Common myeloid progenitor, CD34-positive (primary cell): ENCODE results near the gene BRF1.

ENCODE experiments used
- CTCF ChIA-PET: fragments of 350-600 bp; sonication (Branson Sonifier 250); formaldehyde crosslinking; loops from one replicate; lab custom pipeline; 2021; ENCODE audit warnings: antibody characterized with exemption; lab: Charles Lee
- POLR2A ChIA-PET: fragments of 350-600 bp; sonication (Branson Sonifier 250); formaldehyde crosslinking; loops from one replicate; lab custom pipeline; 2021; ENCODE audit warnings: antibody characterized with exemption; lab: Charles Lee
- DNase-seq, 3 donors: peaks; one replicate each; pipeline versions ENCODE4 v3.0.0 to v3.0.0-alpha.2; 2013
- H3K27ac ChIP-seq, 2 experiments: 1 replicate in 1 of 2; 2 replicates in 1 of 2; pipeline ENCODE4 v1.7.0; 2013; ENCODE audit warnings: inconsistent platforms in 2 of 2, low read length in 2 of 2, mild to moderate bottlenecking in 2 of 2, low read depth in 1 of 2, moderate library complexity in 1 of 2; ENCODE audit not compliant: severe bottlenecking in 2 of 2, insufficient read depth in 1 of 2, poor library complexity in 1 of 2
- H3K27me3 ChIP-seq, 5 experiments: replicated peaks in 2 of 5; 1 replicate in 3 of 5; 2 replicates in 2 of 5; pipeline versions ENCODE4 v1.6.1 to v1.7.0; 2013; ENCODE audit warnings: low read length in 4 of 5, mild to moderate bottlenecking in 2 of 5, moderate library complexity in 2 of 5, inconsistent platforms in 1 of 5; ENCODE audit not compliant: insufficient read depth in 5 of 5, control insufficient read depth in 4 of 5
- H3K36me3 ChIP-seq, 4 experiments: 1 replicate in 2 of 4; 2 replicates in 2 of 4; pipeline versions ENCODE4 v1.6.1 to v1.7.0; 2013; ENCODE audit warnings: low read length in 3 of 4, control low read depth in 1 of 4, mild to moderate bottlenecking in 1 of 4; ENCODE audit not compliant: control insufficient read depth in 4 of 4, insufficient read depth in 4 of 4
- H3K4me1 ChIP-seq, 4 experiments: 1 replicate in 3 of 4; 2 replicates in 1 of 4; pipeline versions ENCODE4 v1.6.1 to v1.7.1; 2013; ENCODE audit warnings: low read length in 3 of 4, mild to moderate bottlenecking in 3 of 4, control low read depth in 1 of 4, inconsistent platforms in 1 of 4, moderate library complexity in 1 of 4; ENCODE audit not compliant: control insufficient read depth in 4 of 4, insufficient read depth in 4 of 4; ENCODE audit errors: control extremely low read depth in 1 of 4
- H3K4me3 ChIP-seq, 7 experiments: 1 replicate in 4 of 7; 2 replicates in 3 of 7; pipeline versions ENCODE4 v1.5.1 to v1.7.0; 2013; ENCODE audit warnings: mild to moderate bottlenecking in 7 of 7, low read length in 6 of 7, moderate library complexity in 6 of 7, inconsistent platforms in 2 of 7, low read depth in 2 of 7, control low read depth in 1 of 7; ENCODE audit not compliant: insufficient read depth in 4 of 7, control insufficient read depth in 1 of 7; ENCODE audit errors: extremely low read depth in 1 of 7
- H3K9me3 ChIP-seq, 5 experiments: 1 replicate in 4 of 5; 2 replicates in 1 of 5; pipeline versions ENCODE4 v1.6.1 to v1.7.1; 2013; ENCODE audit warnings: low read length in 4 of 5, mild to moderate bottlenecking in 2 of 5, inconsistent platforms in 1 of 5, low read depth in 1 of 5, moderate library complexity in 1 of 5; ENCODE audit not compliant: control insufficient read depth in 4 of 5, insufficient read depth in 2 of 5; ENCODE audit errors: control extremely low read depth in 1 of 5
- WGBS: methylation state at CpG from one replicate; pipeline ENCODE4 v1.1.5; 2013; ENCODE audit not compliant: insufficient coverage; 5-methylcytosine and 5-hydroxymethylcytosine counted together

Gene BRF1

DNA sequence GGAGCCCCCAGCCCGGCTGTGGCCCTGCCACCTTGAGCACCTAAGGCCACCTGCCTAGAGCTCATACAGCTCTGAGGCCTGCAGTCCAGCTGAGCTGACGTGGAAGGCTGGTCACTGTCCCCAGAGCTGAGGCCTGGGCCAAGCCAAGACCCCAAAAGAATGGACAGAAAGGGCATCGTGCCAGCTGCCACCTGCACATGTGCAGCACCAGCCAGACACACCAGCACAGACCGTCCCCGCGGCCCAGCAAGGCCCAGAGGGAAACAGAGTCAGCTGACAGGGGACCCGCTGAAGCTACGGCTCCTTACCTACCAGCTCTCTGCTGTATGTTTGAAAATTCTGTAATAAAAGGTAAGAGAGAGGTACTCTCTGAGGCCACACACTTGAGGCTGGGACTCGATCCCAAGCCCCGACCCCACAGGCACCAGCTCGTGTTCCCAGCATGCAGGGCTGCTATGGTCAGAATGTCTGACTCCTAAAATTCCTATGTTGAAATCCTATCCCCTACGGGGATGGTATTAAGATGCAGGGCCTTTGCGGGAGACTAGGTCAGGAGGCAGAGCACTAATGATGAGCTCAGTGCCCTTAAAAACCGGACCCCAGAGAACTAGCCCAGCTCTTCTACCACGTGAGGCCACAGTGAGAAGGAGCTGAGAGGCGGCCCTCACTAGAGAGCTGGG is 25.4 kb downstream of the BRF1 start:
- ChIA-PET CTCF (interaction anchor here (0.7 to 1.8 kb wide), 5 partner anchors 8 to 186 kb away, joined by 3 to 5 read pairs (median 4); no protein-coding TSS in a partner anchor), POLR2A (interaction anchor here (0.6 to 1.1 kb wide), 2 partner anchors 19 kb away, joined by 3 read pairs; no protein-coding TSS in a partner anchor)

GRCh38 chr14:105274637-105275036 is 26.2 kb downstream of the BRF1 start:
- 100% methylated on average over 2 of the region's 6 CpGs for WGBS
- H3K4me3 ChIP-seq = no peak overlapping the region
- ChIA-PET CTCF (interaction anchor here (0.8 to 1.8 kb wide), 4 partner anchors 11 to 185 kb away, joined by 3 to 5 read pairs (median 4); no protein-coding TSS in a partner anchor), POLR2A (interaction anchor here (1.1 kb wide), 1 partner anchor 20 kb away, joined by 3 read pairs; no protein-coding TSS in a partner anchor)
- no peak for DNase-seq
- no peaks in the 10 kb centered on the region for H3K9me3 ChIP-seq
- H3K27ac ChIP-seq = no peak overlapping the region
- H3K36me3 ChIP-seq = peaks cover 0 to 20% (median 9%) of the 10 kb centered on the region in 4 experiments
- H3K4me1 ChIP-seq = no peaks in the 10 kb centered on the region
- H3K27me3 ChIP-seq = no peaks in the 10 kb centered on the region

More for the DNA sequence above, 25.4 kb downstream of the BRF1 start:
- H3K4me1 ChIP-seq = no peaks in the 10 kb centered on the region
- WGBS = 96% methylated on average over 11 of the region's 16 CpGs
- no peaks in the 10 kb centered on the region for H3K27me3 ChIP-seq
- no peak for DNase-seq
- H3K4me3 ChIP-seq = no peak overlapping the region
- no peaks in the 10 kb centered on the region for H3K9me3 ChIP-seq
- H3K36me3 ChIP-seq = peaks cover 0 to 25% (median 13%) of the 10 kb centered on the region in 4 experiments
- no peak overlapping the region for H3K27ac ChIP-seq

DNA sequence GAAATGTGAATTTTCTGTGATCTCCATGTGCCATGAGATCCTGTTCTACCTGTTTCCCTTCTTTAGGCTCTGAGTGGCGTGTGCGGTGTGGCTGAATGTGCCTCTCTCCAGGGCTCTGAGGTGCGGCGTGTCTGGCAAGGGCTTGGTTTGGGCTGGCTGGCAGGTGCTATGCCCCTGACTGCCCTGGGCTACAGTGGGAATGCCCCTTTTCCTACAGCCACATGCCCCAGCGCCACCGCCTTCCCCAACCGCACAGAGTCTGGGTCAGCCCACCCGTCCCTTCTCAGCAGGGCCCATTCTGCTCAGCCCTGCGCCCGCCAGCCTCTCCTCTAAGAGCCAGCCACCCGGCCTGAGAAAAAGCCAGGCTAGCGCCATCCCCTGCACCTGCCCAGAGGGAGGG is 27.7 kb downstream of the BRF1 start:
- ChIA-PET POLR2A (no interaction called here), CTCF (interaction anchor here (1.1 to 1.5 kb wide), 2 partner anchors 9 to 20 kb away, joined by 3 to 6 read pairs; no protein-coding TSS in a partner anchor)
- Histone ChIP-seq H3K9me3 (no peaks in the 10 kb centered on the region), H3K27ac (no peak overlapping the region), H3K4me1 (no peaks in the 10 kb centered on the region), H3K4me3 (no peak overlapping the region), H3K27me3 (no peaks in the 10 kb centered on the region), H3K36me3 (peaks cover 2 to 32% (median 14%) of the 10 kb centered on the region in 4 experiments)
- WGBS = 93% methylated on average over 12 of the region's 12 CpGs
- DNase-seq = no peak

DNA sequence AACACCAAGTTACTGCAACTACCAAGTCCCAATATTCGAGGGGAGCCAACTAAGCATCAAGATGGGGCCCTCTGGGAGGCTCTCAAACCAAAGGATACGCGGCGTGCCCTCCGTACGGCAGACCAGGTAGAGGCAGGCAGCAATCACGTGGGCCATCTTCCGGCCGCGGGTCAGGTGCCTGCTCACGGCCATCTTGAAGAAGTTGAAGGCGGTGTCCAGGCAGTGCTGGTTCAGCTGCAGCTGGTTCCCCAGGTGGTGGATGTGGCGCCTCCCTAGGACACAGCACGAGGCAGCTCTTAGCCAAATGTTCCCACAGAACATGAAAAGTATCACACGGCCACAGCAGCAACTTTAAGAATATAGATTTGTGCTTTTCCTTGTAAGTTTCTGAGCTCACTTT is 28.2 kb downstream of the BRF1 start:
- no peak overlapping the region for H3K27ac ChIP-seq
- 99% methylated on average over 11 of the region's 15 CpGs for WGBS
- no peaks in the 10 kb centered on the region for H3K27me3 ChIP-seq
- CTCF ChIA-PET = interaction anchor here (1.1 to 1.5 kb wide), 2 partner anchors 10 to 20 kb away, joined by 3 to 6 read pairs; no protein-coding TSS in a partner anchor
- no peak overlapping the region for H3K4me3 ChIP-seq
- H3K36me3 ChIP-seq = peaks cover 3 to 36% (median 16%) of the 10 kb centered on the region in 4 experiments
- H3K9me3 ChIP-seq = no peaks in the 10 kb centered on the region
- no peaks in the 10 kb centered on the region for H3K4me1 ChIP-seq
- no peak for DNase-seq
- POLR2A ChIA-PET = no interaction called here

DNA sequence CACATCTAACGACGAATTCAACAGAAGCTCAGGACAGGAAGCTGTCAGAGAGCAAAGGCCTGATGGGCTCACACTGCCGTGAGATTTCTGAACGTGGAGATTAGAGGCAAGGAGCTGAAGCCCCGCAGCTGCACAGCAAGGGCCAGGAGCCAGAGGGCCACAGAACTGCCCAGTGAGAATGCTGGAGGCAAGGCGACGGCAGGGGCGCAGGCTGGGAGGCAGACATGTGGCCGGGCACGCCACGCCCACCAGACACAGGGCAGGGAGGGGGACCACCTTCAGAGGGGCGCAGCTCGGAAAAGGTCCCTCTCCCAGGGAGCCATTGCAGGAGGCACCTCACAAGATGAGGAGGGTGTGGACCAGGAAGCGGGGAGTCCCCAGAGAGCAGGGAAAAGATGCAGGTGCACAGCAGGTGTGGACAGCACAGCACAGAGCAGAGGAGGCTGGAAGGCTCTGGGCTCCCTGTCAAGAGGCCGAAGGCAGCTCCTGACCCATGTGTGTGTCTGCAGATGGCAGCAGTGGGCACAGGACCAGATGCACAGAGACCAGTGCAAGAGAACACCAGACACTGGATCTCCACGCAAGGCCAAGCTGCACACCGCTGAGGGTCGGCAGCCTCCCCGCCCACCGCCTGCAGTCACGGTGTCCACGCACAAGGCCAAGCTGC is 29.4 kb downstream of the BRF1 start:
- CTCF ChIA-PET = interaction anchor here (0.8 to 1.2 kb wide), 7 partner anchors 9 to 83 kb away, joined by 3 to 4 read pairs (median 3); no protein-coding TSS in a partner anchor
- POLR2A ChIA-PET = interaction anchor here (0.6 kb wide), 1 partner anchor 16 kb away, joined by 3 read pairs; no protein-coding TSS in a partner anchor
- Histone ChIP-seq H3K9me3 (no peaks in the 10 kb centered on the region), H3K4me3 (no peak overlapping the region), H3K36me3 (peaks cover 3 to 43% (median 18%) of the 10 kb centered on the region in 4 experiments), H3K4me1 (no peaks in the 10 kb centered on the region), H3K27me3 (no peaks in the 10 kb centered on the region), H3K27ac (no peak overlapping the region)
- WGBS = 97% methylated on average over 18 of the region's 22 CpGs
- no peak for DNase-seq

- WGBS = 93% methylated on average over 9 of the region's 11 CpGs
- H3K27ac ChIP-seq = no peak overlapping the region
- peaks cover 3 to 51% (median 20%) of the 10 kb centered on the region in 4 experiments for H3K36me3 ChIP-seq
- H3K27me3 ChIP-seq = no peaks in the 10 kb centered on the region
- H3K4me1 ChIP-seq = no peaks in the 10 kb centered on the region
- no peaks in the 10 kb centered on the region for H3K9me3 ChIP-seq
- DNase-seq = no peak
- ChIA-PET CTCF (interaction anchor here (0.7 to 1.9 kb wide), 3 partner anchors 9 to 68 kb away, joined by 4 to 7 read pairs (median 4); no protein-coding TSS in a partner anchor), POLR2A (no interaction called here)
- no peak overlapping the region for H3K4me3 ChIP-seq
Measured at GRCh38 chr14:105269405-105269804, 31.4 kb downstream of the BRF1 start.
